DOHH2 (cell line): ENCODE measurements around the gene PCDHGA4.

Experiments used
- CTCF ChIP-seq: fragments of 200-600 bp; sonication (generic); IDR thresholded peaks from one replicate; pipeline ENCODE4 v1.5.1; 2014; ENCODE audit warnings: antibody characterized with exemption, mild to moderate bottlenecking, low read depth, low read length; ENCODE audit not compliant: poor library complexity, severe bottlenecking
- EZH2phosphoT487 ChIP-seq: fragments of 200-600 bp; sonication (generic); IDR thresholded peaks from 2 replicates; pipeline ENCODE4 v1.6.1; 2017; ENCODE audit warnings: borderline replicate concordance, mild to moderate bottlenecking, antibody characterized with exemption, low read length, moderate library complexity, mixed read lengths

GRCh38 chr5:141366016-141366896 lies 11.4 kb downstream of the PCDHGA4 start:
- TF ChIP-seq CTCF (no peak), EZH2phosphoT487 (no peak)
